Measurements from ENCODE around the gene SUN2.
A peak's percentile ranks its signal among the peaks of the same experiment; 100 is the strongest.

Gene SUN2

DNA sequence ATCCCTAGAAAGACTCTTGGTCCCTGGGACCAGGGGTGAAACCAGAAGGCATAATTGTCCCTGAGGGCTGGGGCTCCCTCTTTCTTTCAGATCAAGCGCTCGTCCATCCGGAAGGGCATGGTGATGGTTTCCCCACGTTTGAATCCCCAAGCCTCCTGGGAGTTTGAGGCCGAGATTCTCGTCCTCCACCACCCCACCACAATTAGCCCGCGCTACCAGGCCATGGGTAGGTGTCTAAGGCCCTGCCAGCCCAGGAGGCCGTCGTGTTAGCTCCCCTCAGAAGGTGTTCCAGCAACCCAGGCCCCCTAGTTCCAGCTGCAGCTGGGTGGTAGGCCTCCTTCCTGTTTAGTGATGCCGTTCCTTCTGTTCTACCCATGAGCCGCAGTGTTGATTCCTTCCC is 28.7 kb downstream of the SUN2 start:
- Mint-ChIP-seq H3K27ac (no peak overlapping the region), H3K4me1 (ENCODE audit: low read depth) (no peaks in the 10 kb centered on the region), H3K9me3 (no peaks in the 10 kb centered on the region), H3K36me3 (ENCODE audit: low read depth) (peaks cover 71% of the 10 kb centered on the region), H3K4me3 (no peak overlapping the region), H3K27me3 (no peaks in the 10 kb centered on the region)

GRCh38 chr22:38725900-38726655 is 29.7 kb downstream of the SUN2 start:
- H3K27me3 Mint-ChIP-seq: no peaks in the 10 kb centered on the region
- H3K27ac Mint-ChIP-seq: no peak overlapping the region
- H3K36me3 Mint-ChIP-seq (ENCODE audit: low read depth): peaks cover 80% of the 10 kb centered on the region
- no peaks in the 10 kb centered on the region for H3K9me3 Mint-ChIP-seq
- no peaks in the 10 kb centered on the region for H3K4me1 Mint-ChIP-seq (ENCODE audit: low read depth)
- no peak overlapping the region for H3K4me3 Mint-ChIP-seq

- no peak overlapping the region for H3K27ac Mint-ChIP-seq
- no peaks in the 10 kb centered on the region for H3K9me3 Mint-ChIP-seq
- H3K4me3 Mint-ChIP-seq: no peak overlapping the region
- H3K36me3 Mint-ChIP-seq (ENCODE audit: low read depth): peaks cover 81% of the 10 kb centered on the region
- H3K4me1 Mint-ChIP-seq (ENCODE audit: low read depth): no peaks in the 10 kb centered on the region
- no peaks in the 10 kb centered on the region for H3K27me3 Mint-ChIP-seq
These were observed 30.7 kb downstream of the SUN2 start for GRCh38 chr22:38724926-38725571.

GRCh38 chr22:38724176-38724575 is 31.6 kb downstream of the SUN2 start:
- Mint-ChIP-seq H3K36me3 (ENCODE audit: low read depth) (peaks cover 81% of the 10 kb centered on the region), H3K27ac (peak overlapping the region; percentile 71), H3K9me3 (no peaks in the 10 kb centered on the region), H3K4me3 (no peak overlapping the region), H3K27me3 (no peaks in the 10 kb centered on the region), H3K4me1 (ENCODE audit: low read depth) (no peaks in the 10 kb centered on the region)

- H3K4me1 Mint-ChIP-seq (ENCODE audit: low read depth): peaks cover 9% of the 10 kb centered on the region
These were observed 34.2 kb downstream of the SUN2 start for GRCh38 chr22:38721551-38721950.

GRCh38 chr22:38720350-38720749 is 35.4 kb downstream of the SUN2 start:
- no peaks in the 10 kb centered on the region for H3K27me3 Mint-ChIP-seq
- H3K4me3 Mint-ChIP-seq: no peak overlapping the region
- no peak overlapping the region for H3K27ac Mint-ChIP-seq
- H3K36me3 Mint-ChIP-seq (ENCODE audit: low read depth): peaks cover 78% of the 10 kb centered on the region
- peaks cover 9% of the 10 kb centered on the region for H3K4me1 Mint-ChIP-seq (ENCODE audit: low read depth)
- no peaks in the 10 kb centered on the region for H3K9me3 Mint-ChIP-seq

More at GRCh38 chr22:38721551-38721950, 34.2 kb downstream of the SUN2 start:
- H3K4me3 Mint-ChIP-seq: no peak overlapping the region
- H3K27me3 Mint-ChIP-seq: no peaks in the 10 kb centered on the region
- no peak overlapping the region for H3K27ac Mint-ChIP-seq
- no peaks in the 10 kb centered on the region for H3K9me3 Mint-ChIP-seq
- peaks cover 79% of the 10 kb centered on the region for H3K36me3 Mint-ChIP-seq (ENCODE audit: low read depth)

GRCh38 chr22:38719196-38719595 is 36.6 kb downstream of the SUN2 start:
- Mint-ChIP-seq H3K27ac (no peak overlapping the region), H3K4me3 (no peak overlapping the region), H3K27me3 (no peaks in the 10 kb centered on the region), H3K9me3 (no peaks in the 10 kb centered on the region), H3K36me3 (ENCODE audit: low read depth) (peaks cover 73% of the 10 kb centered on the region), H3K4me1 (ENCODE audit: low read depth) (peaks cover 17% of the 10 kb centered on the region)

DNA sequence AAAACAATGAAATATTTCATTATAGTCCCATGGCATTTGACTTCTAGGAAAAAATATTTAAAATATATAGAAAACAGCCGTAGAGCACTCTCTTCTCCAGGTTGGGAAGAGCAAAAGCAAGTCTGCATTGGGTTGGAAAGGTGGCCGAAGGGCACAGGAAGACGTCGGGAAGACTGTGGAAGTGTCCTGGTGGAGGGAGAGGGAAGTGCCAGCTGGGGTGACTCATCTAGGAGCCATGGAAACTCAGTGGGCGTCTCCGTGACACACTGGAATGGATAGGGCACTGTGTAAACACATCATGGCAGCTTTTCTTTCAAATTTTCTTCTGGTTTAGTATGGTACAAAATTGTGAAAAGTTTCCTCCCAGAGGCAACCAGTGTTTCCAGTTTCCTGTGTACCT is 37.4 kb downstream of the SUN2 start:
- Mint-ChIP-seq H3K4me1 (ENCODE audit: low read depth) (peaks cover 24% of the 10 kb centered on the region), H3K9me3 (no peaks in the 10 kb centered on the region), H3K4me3 (no peak overlapping the region), H3K27me3 (no peaks in the 10 kb centered on the region), H3K27ac (peak overlapping the region; percentile 32), H3K36me3 (ENCODE audit: low read depth) (peaks cover 71% of the 10 kb centered on the region)

- peaks cover 36% of the 10 kb centered on the region for H3K4me1 Mint-ChIP-seq (ENCODE audit: low read depth)
- peaks cover 65% of the 10 kb centered on the region for H3K36me3 Mint-ChIP-seq (ENCODE audit: low read depth)
- H3K9me3 Mint-ChIP-seq: no peaks in the 10 kb centered on the region
- H3K27me3 Mint-ChIP-seq: no peaks in the 10 kb centered on the region
- no peak overlapping the region for H3K27ac Mint-ChIP-seq
- H3K4me3 Mint-ChIP-seq: no peak overlapping the region
These were observed 38.6 kb downstream of the SUN2 start for GRCh38 chr22:38717244-38717643.

GRCh38 chr22:38716826-38717225 is 39.0 kb downstream of the SUN2 start:
- H3K36me3 Mint-ChIP-seq (ENCODE audit: low read depth): peaks cover 65% of the 10 kb centered on the region

DNA sequence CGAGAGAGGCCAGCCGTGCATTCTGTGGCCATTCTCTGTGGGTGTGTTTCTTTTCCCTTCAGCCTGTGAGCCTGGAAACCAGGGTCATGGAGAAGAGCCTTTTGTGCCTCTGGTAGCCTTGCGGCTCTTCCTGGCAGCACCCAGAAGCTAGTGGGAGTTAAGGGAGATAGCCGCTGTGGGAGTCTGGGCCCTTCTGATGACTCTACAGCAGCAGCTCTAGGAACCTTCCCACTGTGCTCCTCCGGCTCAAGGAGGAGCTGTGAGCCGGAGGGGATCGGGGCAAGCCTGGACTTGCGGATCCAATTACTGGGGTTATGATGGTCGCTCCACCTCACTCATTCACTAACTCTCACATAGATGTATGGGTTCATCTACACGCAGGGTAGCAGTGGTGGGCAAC is 39.5 kb downstream of the SUN2 start:
- Mint-ChIP-seq H3K9me3 (no peaks in the 10 kb centered on the region), H3K27ac (no peak overlapping the region), H3K4me1 (ENCODE audit: low read depth) (peaks cover 44% of the 10 kb centered on the region), H3K27me3 (no peaks in the 10 kb centered on the region), H3K36me3 (ENCODE audit: low read depth) (peaks cover 62% of the 10 kb centered on the region), H3K4me3 (no peak overlapping the region)

More at GRCh38 chr22:38716826-38717225, 39.0 kb downstream of the SUN2 start:
- Mint-ChIP-seq H3K9me3 (no peaks in the 10 kb centered on the region), H3K4me1 (ENCODE audit: low read depth) (peaks cover 40% of the 10 kb centered on the region), H3K4me3 (no peak overlapping the region), H3K27me3 (no peaks in the 10 kb centered on the region), H3K27ac (no peak overlapping the region)

DNA sequence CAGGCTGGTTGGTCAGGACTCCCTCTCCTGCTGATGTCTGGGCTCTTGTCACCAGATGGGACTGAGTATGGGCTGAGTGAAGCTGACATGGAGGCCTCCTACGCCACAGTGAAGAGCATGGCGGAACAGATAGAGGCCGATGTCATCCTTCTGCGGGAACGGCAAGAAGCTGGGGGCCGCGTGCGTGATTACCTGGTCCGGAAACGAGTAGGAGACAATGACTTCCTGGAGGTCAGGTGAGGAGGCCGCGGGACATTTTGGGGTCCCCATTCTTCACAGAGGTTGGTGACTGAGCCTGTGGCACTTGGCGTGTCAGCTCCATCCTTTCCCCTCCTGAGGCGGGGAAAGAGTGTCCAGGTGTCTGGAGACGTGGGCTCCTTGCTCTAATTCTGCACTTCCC is 39.9 kb downstream of the SUN2 start:
- Mint-ChIP-seq H3K9me3 (no peaks in the 10 kb centered on the region), H3K27ac (no peak overlapping the region), H3K4me3 (no peak overlapping the region), H3K27me3 (no peaks in the 10 kb centered on the region), H3K36me3 (ENCODE audit: low read depth) (peaks cover 65% of the 10 kb centered on the region), H3K4me1 (ENCODE audit: low read depth) (peaks cover 48% of the 10 kb centered on the region)

GRCh38 chr22:38715176-38715764 is 40.5 kb downstream of the SUN2 start:
- Mint-ChIP-seq H3K9me3 (no peaks in the 10 kb centered on the region), H3K27me3 (no peaks in the 10 kb centered on the region), H3K4me3 (no peak overlapping the region), H3K27ac (peak overlapping the region; percentile 14), H3K36me3 (ENCODE audit: low read depth) (peaks cover 66% of the 10 kb centered on the region), H3K4me1 (ENCODE audit: low read depth) (peaks cover 54% of the 10 kb centered on the region)

DNA sequence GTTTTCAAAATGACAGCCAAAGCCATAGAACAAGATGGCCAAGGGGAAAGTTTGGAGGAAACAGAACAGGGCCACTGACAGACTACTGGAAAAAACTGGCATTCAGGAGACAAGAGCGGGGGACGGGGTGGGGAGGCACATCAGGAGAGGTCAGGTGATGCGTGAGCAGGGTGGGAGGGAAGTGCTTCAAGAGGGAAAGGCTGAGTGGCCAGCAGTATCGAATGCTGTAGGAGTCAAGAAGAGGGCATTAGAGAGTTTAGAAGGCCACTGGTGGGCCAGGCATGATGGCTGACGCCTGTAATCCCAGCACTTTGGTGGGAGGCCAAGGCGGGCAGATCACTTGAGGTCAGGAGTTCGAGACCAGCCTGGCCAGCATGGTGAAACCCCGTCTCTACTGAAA is 41.9 kb downstream of the SUN2 start:
- Mint-ChIP-seq H3K36me3 (ENCODE audit: low read depth) (peaks cover 72% of the 10 kb centered on the region), H3K4me3 (no peak overlapping the region), H3K4me1 (ENCODE audit: low read depth) (peaks cover 66% of the 10 kb centered on the region), H3K27me3 (no peaks in the 10 kb centered on the region), H3K9me3 (no peaks in the 10 kb centered on the region), H3K27ac (peak overlapping the region; percentile 74)

- peaks cover 73% of the 10 kb centered on the region for H3K36me3 Mint-ChIP-seq (ENCODE audit: low read depth)
- H3K27ac Mint-ChIP-seq: peak overlapping the region; percentile 74
- no peak overlapping the region for H3K4me3 Mint-ChIP-seq
- H3K9me3 Mint-ChIP-seq: no peaks in the 10 kb centered on the region
- peaks cover 70% of the 10 kb centered on the region for H3K4me1 Mint-ChIP-seq (ENCODE audit: low read depth)
- H3K27me3 Mint-ChIP-seq: no peaks in the 10 kb centered on the region
These were observed 43.2 kb downstream of the SUN2 start for GRCh38 chr22:38712486-38713207.
